Hematopoietic multipotent progenitor cell treated with erythropoietin and hydrocortisone succinate and interleukin-3 and kit ligand, for 8 days (in vitro differentiated cells): Measurements from ENCODE around the gene PSMB11.
"Not testable (repeated sequence)": the region's sequence is repeated elsewhere in the genome, so short reads cannot be mapped to it uniquely, and the experiment has no call there.

Source experiments
- DNase-seq: peaks from one replicate; pipeline ENCODE4 v3.0.0-alpha.2; 2015

The PSMB11 gene, protein sequence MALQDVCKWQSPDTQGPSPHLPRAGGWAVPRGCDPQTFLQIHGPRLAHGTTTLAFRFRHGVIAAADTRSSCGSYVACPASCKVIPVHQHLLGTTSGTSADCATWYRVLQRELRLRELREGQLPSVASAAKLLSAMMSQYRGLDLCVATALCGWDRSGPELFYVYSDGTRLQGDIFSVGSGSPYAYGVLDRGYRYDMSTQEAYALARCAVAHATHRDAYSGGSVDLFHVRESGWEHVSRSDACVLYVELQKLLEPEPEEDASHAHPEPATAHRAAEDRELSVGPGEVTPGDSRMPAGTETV

GRCh38 chr14:23042162-23042965 lies at the start of gene PSMB11:
TSS of gene PSMB11 (plus strand) at chr14:23042212. CDS start at chr14:23042226, 14 bp downstream.
- DNase-seq = no peak

DNA sequence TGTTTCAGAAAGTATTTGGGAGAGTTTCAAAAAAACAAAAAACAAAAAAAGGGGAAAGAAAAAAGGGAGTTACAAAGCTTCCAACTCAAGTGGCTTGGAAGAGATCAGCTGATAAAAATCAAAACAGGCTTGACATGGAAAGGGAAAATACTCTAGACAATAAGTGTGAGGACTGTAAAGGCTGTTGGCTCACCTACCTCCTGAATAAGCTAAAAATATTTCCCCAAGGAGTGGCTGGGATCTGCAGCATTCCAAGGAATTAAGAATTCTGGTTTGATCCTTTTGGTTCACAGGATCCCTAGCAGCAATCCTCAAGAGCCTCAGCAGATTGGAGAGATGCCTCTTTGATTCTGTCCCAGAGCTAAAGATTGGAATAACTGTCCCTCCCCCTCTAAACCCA lies 48.5 kb upstream of the PSMB11 start:
- DNase-seq = no peak

DNA sequence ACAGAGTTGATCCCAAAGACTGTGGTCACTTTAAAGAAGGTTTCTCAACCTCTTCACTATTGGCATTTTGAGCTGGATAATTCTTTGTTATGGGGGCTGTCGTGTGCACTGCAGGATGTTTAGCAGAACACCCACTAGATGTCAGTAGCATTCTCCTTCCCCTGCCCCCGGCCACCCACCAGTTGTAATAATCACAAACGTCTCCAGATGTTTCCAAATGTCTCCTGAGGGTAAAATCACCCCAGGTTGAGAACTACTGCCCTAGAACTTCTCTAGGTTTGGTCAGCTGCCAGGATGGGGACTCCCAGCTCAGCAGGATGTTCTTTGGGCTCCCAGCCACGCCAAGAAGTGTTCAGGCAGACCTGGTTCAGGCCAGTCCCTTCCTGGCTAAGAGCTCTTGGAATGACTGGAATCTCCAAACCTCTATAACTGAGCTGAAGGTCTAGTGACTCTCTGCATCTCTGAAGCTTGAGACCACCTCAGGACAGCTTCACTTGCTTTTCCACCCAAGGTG lies 47.2 kb upstream of the PSMB11 start:
- DNase-seq = peak; percentile 59

DNA sequence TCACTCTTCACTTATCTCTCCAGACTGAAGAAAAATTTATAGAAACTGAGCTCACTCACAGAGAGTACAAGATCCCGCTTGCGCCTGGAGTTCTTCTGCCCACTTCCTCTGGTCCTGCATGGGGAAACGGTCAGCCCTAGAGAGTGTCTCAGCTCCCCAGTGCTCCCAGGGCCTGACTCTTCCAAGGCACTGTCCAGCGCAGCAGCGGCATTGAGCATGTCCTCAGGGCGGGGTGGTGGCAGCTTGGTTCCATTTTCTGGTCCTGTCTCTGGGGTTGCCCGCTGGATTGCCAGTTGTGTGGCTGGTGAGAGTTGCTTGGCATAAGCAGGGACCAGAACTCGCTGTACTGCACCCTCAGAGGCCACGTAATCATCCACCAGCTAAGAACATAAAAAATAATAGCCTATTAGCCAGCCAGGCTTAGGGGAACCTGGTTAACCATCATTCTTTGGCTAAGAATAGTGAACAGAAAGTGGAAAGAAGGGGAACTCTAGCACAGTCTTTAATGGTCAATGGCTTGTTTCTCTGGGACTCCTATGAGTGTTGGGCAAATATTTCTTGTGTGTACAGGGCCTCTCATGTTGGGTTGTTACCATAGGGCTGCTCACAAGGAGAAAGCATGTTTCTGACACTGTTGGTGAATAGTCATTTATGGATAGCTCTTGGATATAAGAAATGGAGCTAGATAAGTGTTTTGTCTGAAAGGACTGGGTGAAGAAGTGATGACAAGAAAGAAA lies 46.0 kb upstream of the PSMB11 start:
- no peak for DNase-seq

DNA sequence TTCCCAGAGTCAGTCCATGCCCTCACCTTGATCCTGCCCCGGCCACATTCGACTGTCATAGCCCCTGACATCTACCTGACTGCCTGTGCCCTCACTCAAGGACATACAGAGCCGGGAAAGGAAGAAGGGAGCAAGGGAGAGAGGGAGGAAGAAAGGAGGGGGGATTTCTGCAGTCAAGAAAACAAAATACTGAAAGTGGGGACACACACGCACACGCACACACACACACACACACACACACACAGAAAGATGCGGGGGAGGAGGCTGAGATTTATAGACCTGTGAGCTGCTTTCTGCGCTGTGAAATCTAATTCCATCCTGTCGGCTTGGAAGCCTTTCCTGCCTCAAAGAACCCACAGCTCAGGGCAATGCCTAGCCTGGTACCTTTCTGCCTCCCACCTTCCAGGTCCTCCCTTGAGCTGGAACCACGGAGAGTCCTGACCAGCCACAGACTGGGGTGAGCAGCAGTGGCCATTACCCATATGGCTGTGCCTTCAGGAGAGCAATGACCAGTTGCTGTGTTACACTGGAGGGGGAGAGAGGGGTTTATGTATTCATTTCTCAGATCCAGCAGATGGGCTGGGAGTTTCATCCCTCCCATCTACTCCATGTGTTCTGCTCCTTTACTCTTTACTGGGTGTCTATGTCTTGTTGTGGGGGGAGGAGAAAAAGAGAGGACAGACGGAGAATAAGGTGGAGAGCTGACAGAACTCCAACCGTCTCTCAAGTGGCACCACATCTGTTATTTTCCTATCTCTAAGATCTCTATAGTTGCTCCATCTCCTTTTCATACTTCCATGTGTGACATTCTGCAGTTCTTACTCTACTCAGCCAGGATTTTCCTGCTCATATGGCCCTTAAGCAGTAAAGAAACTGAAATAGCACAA lies 45.0 kb upstream of the PSMB11 start:
- DNase-seq = no peak

GRCh38 chr14:22997676-22998323 lies 44.2 kb upstream of the PSMB11 start:
- DNase-seq = no peak

DNA sequence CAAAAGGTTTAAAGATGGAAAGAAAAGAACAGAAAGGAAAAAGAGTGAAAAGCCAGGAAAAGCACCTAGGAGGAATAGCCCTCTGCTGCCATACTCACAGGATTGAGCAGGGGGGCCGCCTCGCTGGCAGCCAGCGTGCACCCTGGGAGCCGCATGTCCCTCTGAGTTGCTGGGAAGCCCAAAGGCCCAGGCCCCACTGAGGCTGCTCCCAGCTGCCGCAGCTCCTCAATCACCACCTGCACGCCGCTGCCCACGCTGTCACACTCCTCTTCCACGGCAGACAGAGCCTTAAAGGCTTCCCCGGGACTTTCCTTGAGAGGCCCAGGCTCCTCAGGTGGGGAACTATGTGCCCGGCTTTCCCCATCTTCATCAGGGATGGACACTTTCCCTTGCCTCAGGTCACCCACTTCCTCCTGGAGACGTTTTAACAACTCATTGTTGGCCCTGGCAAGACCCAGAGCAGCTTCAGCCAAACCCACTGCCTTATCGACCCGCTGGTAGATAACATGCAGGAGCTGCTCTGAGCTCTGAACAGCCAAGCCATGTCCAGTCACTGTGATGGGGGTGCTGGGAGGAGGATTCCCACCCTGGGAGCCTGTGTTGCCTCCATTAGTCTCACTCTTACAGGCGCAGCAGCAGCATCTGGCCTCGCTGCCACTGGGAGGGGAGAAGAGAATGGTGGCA lies 43.5 kb upstream of the PSMB11 start:
- DNase-seq = no peak

- no peak for DNase-seq
These were observed 41.2 kb upstream of the PSMB11 start for GRCh38 chr14:23000860-23001259.

GRCh38 chr14:23002592-23002991 lies 39.4 kb upstream of the PSMB11 start:
- no peak for DNase-seq

GRCh38 chr14:23004274-23004673 lies 37.7 kb upstream of the PSMB11 start:
- not testable (repeated sequence) for DNase-seq

- DNase-seq = no peak
These were observed 36.4 kb upstream of the PSMB11 start for GRCh38 chr14:23005451-23006187.

DNA sequence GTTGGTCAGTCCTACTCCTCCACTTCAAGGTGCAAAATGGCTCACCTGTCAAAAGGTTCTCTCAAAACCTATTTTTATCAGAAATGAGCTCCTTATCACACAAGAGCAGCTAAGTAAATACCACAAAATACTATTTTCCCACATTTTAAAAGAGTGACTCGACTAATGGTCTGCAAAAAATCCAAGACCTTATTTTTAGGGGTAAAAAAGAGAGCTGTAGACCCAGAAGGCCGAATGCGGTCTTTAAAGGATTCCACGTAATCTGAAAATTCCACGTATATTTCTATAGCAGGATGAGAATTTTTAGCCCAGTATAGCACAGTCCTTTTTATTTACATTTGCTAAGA lies 35.9 kb upstream of the PSMB11 start:
- DNase-seq = peak; percentile 40

GRCh38 chr14:23006544-23007419 lies 35.2 kb upstream of the PSMB11 start:
- DNase-seq = peak; percentile 99

DNA sequence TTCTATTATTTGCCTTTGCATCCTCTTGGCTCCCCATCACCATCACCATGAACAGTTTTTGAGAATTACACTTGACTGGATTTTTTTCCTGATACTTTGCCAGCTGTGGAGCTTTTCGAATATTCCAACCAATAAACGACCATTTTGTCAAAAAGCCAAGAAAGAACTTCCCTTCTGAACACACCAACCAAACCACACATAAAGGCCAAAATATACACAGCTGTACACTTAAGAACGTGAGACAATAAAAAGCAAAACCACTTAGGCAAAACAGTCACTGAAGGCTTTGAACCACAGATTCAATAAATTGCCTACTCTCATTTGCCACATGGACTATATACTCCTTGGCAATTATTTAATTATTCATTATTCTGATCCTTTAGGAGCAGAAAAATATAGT lies 33.2 kb upstream of the PSMB11 start:
- DNase-seq = peak; percentile 48

DNA sequence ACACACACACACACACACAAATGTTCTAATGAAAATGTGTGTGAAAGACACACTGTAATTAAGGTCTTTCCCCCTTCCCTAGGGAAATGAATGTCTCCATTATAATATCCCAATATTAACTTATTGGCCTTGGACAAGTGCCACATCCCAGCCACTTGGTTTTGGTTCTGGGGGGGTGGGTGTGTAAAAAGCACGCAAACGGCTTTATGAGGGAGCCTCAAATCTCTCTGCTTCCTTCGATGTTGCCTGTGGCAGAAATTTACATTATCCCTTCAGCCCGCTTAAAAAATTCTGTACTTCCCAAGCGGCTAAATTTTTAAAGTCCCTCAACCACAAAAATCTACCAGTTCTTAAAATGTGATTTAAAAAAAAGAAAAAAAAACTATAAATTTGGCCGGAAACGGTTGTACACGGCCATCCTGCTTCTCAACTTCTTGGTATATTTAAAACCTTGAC lies 32.5 kb upstream of the PSMB11 start:
- peak; percentile 27 for DNase-seq

DNA sequence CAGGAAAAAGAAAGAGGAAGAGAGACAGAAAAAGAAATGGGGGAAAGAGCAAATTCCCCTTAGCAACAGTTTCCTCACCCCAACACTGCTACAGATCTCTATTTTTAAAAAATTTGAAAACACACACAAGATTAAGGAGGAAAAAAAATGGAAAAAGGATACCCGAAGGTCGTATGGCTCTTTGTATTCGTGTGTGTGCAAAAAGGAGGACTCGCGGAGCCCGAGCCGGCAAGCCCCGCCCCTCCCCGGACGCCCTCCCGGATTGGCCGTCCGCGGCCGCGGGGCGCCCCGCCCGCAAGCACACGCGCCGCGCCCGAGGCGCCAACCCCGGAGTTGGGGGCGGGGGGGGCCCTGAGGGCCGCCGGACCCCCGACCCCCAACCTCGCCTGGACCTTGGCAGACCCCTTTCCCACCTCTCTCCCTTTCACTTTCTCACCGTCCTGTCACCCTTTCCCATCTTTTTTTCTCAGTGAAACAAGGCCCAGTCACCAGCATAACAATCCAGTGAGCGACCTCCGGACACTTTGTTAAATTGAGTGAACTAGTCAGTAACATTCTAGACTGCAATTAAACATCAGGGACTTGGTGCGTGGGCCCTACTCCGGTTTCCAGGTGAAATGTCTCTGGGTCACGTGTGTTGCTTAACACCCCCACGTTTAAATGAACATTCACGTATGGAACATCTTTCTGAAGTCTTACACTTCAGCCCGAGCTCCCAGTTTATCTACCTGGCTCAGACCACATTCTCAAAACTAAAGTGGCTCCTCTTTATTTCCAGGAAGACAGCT lies 31.9 kb upstream of the PSMB11 start, which contains the start of gene C14orf93:
Gene C14orf93, minus strand, starts transcription at position 205 of the 788 bp plus-strand sequence. CDS start 11,120 bp downstream, outside the sequence.
- DNase-seq = peak; percentile 79

DNA sequence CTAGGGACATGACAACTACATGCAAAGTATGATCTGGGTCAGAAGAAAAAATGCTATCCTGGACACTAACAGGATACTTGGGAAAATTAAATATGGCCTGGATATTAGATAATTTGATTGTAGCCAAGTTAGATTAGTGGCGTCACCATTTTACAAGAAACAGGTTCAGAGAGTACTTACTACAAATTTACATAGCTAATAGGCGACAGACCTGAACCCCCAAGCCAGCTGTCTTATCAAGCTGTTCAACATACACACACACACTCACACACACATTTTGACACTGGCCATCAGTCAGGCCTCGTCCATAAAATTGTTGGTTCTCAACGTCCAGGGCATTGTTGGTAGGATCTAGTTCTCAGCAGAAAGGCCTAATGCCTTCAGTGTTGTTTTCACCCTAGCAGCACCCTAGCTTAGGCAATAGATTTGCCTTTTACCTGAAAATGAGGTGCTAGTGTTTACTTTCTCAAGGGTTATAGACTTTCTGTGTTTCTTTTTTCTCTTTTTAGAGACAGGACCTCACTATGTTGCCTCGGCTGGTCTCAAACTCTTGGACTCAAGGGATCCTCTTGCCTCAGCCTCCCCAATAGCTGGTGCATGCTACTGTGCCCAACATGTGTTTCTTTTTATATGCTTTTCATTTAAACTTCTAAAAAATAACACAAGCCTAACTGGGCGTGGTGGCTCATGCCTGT lies 28.8 kb upstream of the PSMB11 start:
- no peak for DNase-seq

DNA sequence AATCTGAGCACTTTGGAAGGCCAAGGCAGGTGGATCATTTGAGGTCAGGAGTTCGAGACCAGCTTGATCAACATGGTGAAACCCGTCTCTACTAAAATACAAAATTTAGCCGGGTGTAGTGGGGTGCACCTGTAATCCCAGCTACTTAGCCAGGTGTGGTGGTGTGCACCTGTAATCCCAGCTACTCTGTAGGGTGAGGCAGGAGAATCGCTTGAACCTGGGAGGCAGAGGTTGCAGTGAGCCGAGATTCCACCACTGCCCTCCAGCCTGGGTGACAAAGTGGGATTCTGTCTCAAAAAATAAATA lies 28.3 kb upstream of the PSMB11 start:
- DNase-seq = not testable (repeated sequence)
